ENCODE data around the gene CDK5RAP1. TPM values are rescaled to one million over a fixed set of nuclear protein-coding genes. Genes with fewer than 3 reads are reported as not detected.

Gene CDK5RAP1
- total and polyA plus RNA-seq, 9 of the 15 experiments (the other 6 are each of a cell fraction or from before 2014, with no cell fraction given) = 41.6 to 127 (median 58.3) TPM

DNA sequence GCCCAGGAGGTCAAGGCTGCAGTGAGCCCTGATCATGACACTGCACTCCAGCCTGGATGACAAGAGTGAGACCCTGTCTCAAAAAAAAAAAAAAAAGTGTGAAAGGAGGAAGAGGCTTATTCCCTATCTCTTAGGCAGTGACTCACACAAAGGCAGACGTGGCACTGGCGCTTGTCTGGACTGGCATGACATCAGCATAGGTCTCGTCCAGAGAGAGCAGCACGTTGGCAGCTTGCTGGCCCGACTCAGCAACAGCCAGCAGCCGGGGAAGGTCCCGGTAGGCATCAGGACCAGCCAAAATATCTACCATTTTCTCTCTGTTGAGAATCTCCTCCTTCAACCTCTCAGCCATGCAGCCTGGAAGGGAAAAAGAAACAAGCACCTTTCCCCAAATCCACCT, 14.1 kb downstream of the CDK5RAP1 start:
- WGBS (ENCODE audit: insufficient coverage, low coverage, missing lambda C conversion rate) = 79% methylated on average over 6 of the region's 7 CpGs
- TF ChIP-seq XRCC4 (IDR thresholded peaks at IDR 0.05; ENCODE audit: extremely low read depth, insufficient read depth, insufficient read length) (no peak), BDP1 (IDR thresholded peaks at IDR 0.05; ENCODE audit: insufficient read depth, insufficient read length) (no peak), ZNF253 (CRISPR knock-in tag; conservative IDR thresholded peaks at IDR 0.05) (no peak), WHSC1 (IDR thresholded peaks at IDR 0.05; ENCODE audit: low read length) (no peak), PTBP1 (IDR thresholded peaks at IDR 0.05; ENCODE audit: low read depth, low read length) (no peak), NFE2L1 (tag; IDR thresholded peaks at IDR 0.05; ENCODE audit: borderline replicate concordance, low read depth) (no peak), ZNF175 (CRISPR knock-in tag; IDR thresholded peaks at IDR 0.05; ENCODE audit: low read depth) (no peak), ZNF561 (CRISPR knock-in tag; conservative IDR thresholded peaks at IDR 0.05) (no peak), ZSCAN32 (CRISPR knock-in tag; IDR thresholded peaks at IDR 0.05) (no peak), KLF6 (CRISPR knock-in tag; IDR thresholded peaks at IDR 0.05; ENCODE audit: borderline replicate concordance) (no peak)
- TF ChIP-seq, protein P1, sequence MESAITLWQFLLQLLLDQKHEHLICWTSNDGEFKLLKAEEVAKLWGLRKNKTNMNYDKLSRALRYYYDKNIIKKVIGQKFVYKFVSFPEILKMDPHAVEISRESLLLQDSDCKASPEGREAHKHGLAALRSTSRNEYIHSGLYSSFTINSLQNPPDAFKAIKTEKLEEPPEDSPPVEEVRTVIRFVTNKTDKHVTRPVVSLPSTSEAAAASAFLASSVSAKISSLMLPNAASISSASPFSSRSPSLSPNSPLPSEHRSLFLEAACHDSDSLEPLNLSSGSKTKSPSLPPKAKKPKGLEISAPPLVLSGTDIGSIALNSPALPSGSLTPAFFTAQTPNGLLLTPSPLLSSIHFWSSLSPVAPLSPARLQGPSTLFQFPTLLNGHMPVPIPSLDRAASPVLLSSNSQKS (CRISPR knock-in tag; IDR thresholded peaks at IDR 0.05) = no peak
- TF ChIP-seq, protein P2, sequence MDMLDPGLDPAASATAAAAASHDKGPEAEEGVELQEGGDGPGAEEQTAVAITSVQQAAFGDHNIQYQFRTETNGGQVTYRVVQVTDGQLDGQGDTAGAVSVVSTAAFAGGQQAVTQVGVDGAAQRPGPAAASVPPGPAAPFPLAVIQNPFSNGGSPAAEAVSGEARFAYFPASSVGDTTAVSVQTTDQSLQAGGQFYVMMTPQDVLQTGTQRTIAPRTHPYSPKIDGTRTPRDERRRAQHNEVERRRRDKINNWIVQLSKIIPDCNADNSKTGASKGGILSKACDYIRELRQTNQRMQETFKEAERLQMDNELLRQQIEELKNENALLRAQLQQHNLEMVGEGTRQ (CRISPR knock-in tag; IDR thresholded peaks at IDR 0.05) = no peak
- TF ChIP-seq, protein P3, sequence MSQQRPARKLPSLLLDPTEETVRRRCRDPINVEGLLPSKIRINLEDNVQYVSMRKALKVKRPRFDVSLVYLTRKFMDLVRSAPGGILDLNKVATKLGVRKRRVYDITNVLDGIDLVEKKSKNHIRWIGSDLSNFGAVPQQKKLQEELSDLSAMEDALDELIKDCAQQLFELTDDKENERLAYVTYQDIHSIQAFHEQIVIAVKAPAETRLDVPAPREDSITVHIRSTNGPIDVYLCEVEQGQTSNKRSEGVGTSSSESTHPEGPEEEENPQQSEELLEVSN (IDR thresholded peaks at IDR 0.05; ENCODE audit: borderline replicate concordance in 1 of 2, extremely low read depth in 1 of 2, insufficient read depth in 1 of 2, insufficient read length in 1 of 2, low read depth in 1 of 2, low read length in 1 of 2, poor library complexity in 1 of 2, severe bottlenecking in 1 of 2) = no peak
- TF ChIP-seq, protein P4, sequence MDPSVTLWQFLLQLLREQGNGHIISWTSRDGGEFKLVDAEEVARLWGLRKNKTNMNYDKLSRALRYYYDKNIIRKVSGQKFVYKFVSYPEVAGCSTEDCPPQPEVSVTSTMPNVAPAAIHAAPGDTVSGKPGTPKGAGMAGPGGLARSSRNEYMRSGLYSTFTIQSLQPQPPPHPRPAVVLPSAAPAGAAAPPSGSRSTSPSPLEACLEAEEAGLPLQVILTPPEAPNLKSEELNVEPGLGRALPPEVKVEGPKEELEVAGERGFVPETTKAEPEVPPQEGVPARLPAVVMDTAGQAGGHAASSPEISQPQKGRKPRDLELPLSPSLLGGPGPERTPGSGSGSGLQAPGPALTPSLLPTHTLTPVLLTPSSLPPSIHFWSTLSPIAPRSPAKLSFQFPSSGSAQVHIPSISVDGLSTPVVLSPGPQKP (CRISPR knock-in tag; IDR thresholded peaks at IDR 0.05) = no peak
- TF ChIP-seq, protein P5, sequence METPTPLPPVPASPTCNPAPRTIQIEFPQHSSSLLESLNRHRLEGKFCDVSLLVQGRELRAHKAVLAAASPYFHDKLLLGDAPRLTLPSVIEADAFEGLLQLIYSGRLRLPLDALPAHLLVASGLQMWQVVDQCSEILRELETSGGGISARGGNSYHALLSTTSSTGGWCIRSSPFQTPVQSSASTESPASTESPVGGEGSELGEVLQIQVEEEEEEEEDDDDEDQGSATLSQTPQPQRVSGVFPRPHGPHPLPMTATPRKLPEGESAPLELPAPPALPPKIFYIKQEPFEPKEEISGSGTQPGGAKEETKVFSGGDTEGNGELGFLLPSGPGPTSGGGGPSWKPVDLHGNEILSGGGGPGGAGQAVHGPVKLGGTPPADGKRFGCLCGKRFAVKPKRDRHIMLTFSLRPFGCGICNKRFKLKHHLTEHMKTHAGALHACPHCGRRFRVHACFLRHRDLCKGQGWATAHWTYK (CRISPR knock-in tag; IDR thresholded peaks at IDR 0.05) = no peak
- TF ChIP-seq, protein P6, sequence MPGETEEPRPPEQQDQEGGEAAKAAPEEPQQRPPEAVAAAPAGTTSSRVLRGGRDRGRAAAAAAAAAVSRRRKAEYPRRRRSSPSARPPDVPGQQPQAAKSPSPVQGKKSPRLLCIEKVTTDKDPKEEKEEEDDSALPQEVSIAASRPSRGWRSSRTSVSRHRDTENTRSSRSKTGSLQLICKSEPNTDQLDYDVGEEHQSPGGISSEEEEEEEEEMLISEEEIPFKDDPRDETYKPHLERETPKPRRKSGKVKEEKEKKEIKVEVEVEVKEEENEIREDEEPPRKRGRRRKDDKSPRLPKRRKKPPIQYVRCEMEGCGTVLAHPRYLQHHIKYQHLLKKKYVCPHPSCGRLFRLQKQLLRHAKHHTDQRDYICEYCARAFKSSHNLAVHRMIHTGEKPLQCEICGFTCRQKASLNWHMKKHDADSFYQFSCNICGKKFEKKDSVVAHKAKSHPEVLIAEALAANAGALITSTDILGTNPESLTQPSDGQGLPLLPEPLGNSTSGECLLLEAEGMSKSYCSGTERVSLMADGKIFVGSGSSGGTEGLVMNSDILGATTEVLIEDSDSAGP (CRISPR knock-in tag; IDR thresholded peaks at IDR 0.05) = no peak

More for the DNA sequence above, 14.1 kb downstream of the CDK5RAP1 start:
- Histone ChIP-seq H3K4me2 (ENCODE audit: insufficient read depth, low read length) (no peak overlapping the region), H3K9me1 (ENCODE audit: control insufficient read depth, insufficient read depth, low read length) (no peaks in the 10 kb centered on the region), H4K20me1 (replicated peaks; ENCODE audit: control insufficient read depth, insufficient read depth, low read length) (no peaks in the 10 kb centered on the region), H3K36me3 (ENCODE audit: control insufficient read depth, insufficient read depth, low read length) (peaks cover 62% of the 10 kb centered on the region), H3K4me1 (replicated peaks in 1 of 2; ENCODE audit: control insufficient read depth in 2 of 2, insufficient read depth in 2 of 2, low read length in 2 of 2) (no peaks in the 10 kb centered on the region), H3K9me3 (replicated peaks; ENCODE audit: control insufficient read depth, insufficient read depth, low read depth, low read length) (no peaks in the 10 kb centered on the region), H3K27me3 (ENCODE audit: control insufficient read depth in 2 of 2, insufficient read depth in 2 of 2, low read length in 2 of 2) (no peaks in the 10 kb centered on the region), H3K27ac (ENCODE audit: extremely low read depth, low read depth, low read length) (no peak overlapping the region), H3K79me2 (ENCODE audit: control insufficient read depth, insufficient read depth, low read length) (no peaks in the 10 kb centered on the region), H3K4me3 (no peak overlapping the region), H3K9ac (ENCODE audit: insufficient read depth in 1 of 2, low read depth in 2 of 2, low read length in 2 of 2) (no peak overlapping the region), H2AFZ (ENCODE audit: low read depth, low read length) (no peak overlapping the region)
- ChIA-PET POLR2A (no interaction called here), CTCF (ENCODE audit: low intra/inter-chr PET ratio) (no interaction called here)
- in situ Hi-C loops (cut with MboI) (no loop called here), intact Hi-C loops (cut with micrococcal nuclease) (no loop called here)
- BruUV-seq (replicated peaks) = no TSS peak
- FAIRE-seq (no peak), ATAC-seq (no peak), DNase-seq (ENCODE audit: extremely low read depth in 1 of 4, low spot score in 3 of 4) (no peak)
